Measurements from ENCODE around the gene AGPAT3. TPM values are rescaled to one million over a fixed set of nuclear protein-coding genes. Genes with fewer than 3 reads are reported as not detected.

The AGPAT3 gene, protein sequence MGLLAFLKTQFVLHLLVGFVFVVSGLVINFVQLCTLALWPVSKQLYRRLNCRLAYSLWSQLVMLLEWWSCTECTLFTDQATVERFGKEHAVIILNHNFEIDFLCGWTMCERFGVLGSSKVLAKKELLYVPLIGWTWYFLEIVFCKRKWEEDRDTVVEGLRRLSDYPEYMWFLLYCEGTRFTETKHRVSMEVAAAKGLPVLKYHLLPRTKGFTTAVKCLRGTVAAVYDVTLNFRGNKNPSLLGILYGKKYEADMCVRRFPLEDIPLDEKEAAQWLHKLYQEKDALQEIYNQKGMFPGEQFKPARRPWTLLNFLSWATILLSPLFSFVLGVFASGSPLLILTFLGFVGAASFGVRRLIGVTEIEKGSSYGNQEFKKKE
- 10 to 100 TPM; 48.4 to 77.2 (median 65.1) TPM for total RNA-seq
- 38.3 TPM for total RNA-seq (2013)
- 53.0 to 166 (median 101) reads per million in 29 experiments for total RNA-seq

DNA sequence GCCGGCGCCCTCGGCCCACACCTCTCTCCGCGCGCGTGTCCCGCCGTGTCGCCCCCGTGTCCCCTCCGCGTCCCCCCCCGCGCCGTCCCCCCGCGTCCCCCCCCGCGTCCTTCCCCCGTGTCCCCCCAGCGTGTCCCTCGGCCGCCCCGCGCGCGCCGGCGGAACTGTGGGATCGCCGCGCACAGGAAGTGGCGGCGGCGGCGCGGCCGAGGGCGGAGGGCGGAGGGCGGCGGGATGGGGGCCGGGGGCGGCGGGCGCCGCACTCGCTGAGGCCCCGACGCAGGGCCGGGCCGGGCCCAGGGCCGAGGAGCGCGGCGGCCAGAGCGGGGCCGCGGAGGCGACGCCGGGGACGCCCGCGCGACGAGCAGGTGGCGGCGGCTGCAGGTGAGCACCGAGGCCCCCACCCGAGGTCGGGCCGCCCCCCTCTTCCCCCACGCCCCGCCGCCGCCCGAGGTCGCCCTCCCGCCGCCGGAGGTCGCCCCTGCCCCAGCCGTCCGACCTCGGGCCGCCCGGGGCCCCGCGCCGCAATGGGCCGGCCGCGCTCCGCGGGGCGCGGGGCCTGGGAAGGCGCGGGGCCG lies at the start of gene AGPAT3:
TSS of gene AGPAT3 (plus strand) at position 262 of the 578 bp plus-strand sequence. CDS start 94,459 bp downstream, outside the sequence.
- peak; percentile 31 to 59 (median 50) for ATAC-seq (replicated peaks in 1 of 4)
- ChIA-PET CTCF (no interaction called here), POLR2A (no interaction called here)
- Histone ChIP-seq H3K27me3 (replicated peaks in 1 of 2; ENCODE audit: control insufficient read depth in 2 of 2, extremely low read depth in 1 of 2, insufficient read depth in 2 of 2, low read length in 1 of 2) (no peaks in the 10 kb centered on the region), H3K36me3 (ENCODE audit: control insufficient read depth in 2 of 2, extremely low read depth in 1 of 2, insufficient read depth in 1 of 2, low read length in 1 of 2) (peaks cover 0 to 6% of the 10 kb centered on the region in 2 donors), H3K9me3 (no peaks in the 10 kb centered on the region), H3K4me3 (ENCODE audit: control insufficient read depth in 1 of 2, extremely low read depth in 1 of 2, low read length in 1 of 2) (peak within 1 kb of the TSS; percentile 57 to 62), H3K27ac (ENCODE audit: low read length) (peak within 1 kb of the TSS; percentile 76), H3K4me1 (ENCODE audit: control insufficient read depth in 1 of 2, extremely low read depth in 1 of 2, insufficient read depth in 2 of 2, low read length in 2 of 2) (peaks cover 10 to 34% of the 10 kb centered on the region in 2 experiments)
- Mint-ChIP-seq H3K4me1 (peaks cover 34 to 43% (median 37%) of the 10 kb centered on the region in 3 donors), H3K9me3 (no peaks in the 10 kb centered on the region), H3K36me3 (peaks cover 6% of the 10 kb centered on the region), H3K27ac (peak within 1 kb of the TSS; percentile 87), H3K4me3 (peak within 1 kb of the TSS; percentile 78 to 90 (median 83)), H3K27me3 (no peaks in the 10 kb centered on the region)
- WGBS (ENCODE audit: insufficient coverage), result under 1% methylated on average over 70 of the region's 102 CpGs
- peak in 21 of 35 experiments; percentile 7 to 67 (median 24) for DNase-seq

DNA sequence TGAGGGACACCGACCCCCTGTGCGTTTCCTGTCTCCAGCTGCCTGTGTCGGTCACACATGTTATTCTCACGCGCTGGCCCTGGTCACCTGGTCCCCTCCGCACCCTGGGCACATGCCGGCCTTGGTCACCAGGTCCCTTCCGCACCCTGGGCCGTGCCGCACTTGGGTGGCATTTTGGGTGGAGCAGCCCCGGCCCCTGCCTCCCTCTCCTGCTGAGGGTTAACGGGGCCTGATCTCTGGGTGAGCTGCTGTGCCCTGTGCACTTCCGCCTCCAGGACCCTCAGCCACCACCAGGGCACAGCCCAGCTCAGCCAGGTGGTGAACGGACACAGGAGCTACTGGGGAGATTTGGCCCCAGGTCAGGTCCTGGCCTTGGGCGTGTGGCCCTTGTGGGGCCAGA lies 49.0 kb upstream of the AGPAT3 start:
- Histone ChIP-seq H3K36me3 (ENCODE audit: control insufficient read depth in 2 of 2, extremely low read depth in 1 of 2, insufficient read depth in 1 of 2, low read length in 1 of 2) (no peaks in the 10 kb centered on the region), H3K4me3 (ENCODE audit: control insufficient read depth in 1 of 2, extremely low read depth in 1 of 2, low read length in 1 of 2) (no peak overlapping the region), H3K27me3 (replicated peaks in 1 of 2; ENCODE audit: control insufficient read depth in 2 of 2, extremely low read depth in 1 of 2, insufficient read depth in 2 of 2, low read length in 1 of 2) (peaks cover 0 to 13% of the 10 kb centered on the region in 2 experiments), H3K27ac (ENCODE audit: low read length) (no peak overlapping the region), H3K4me1 (ENCODE audit: control insufficient read depth in 1 of 2, extremely low read depth in 1 of 2, insufficient read depth in 2 of 2, low read length in 2 of 2) (peaks cover 0 to 4% of the 10 kb centered on the region in 2 experiments), H3K9me3 (no peaks in the 10 kb centered on the region)
- WGBS (ENCODE audit: insufficient coverage), result 90% methylated on average over 15 of the region's 15 CpGs
- DNase-seq (no peak), ATAC-seq (replicated peaks in 1 of 4) (no peak)
- H3K4me1 Mint-ChIP-seq, result peaks cover 6% of the 10 kb centered on the region in 3 donors
- peaks cover 6% of the 10 kb centered on the region for H3K36me3 Mint-ChIP-seq
- H3K27ac Mint-ChIP-seq, result no peak overlapping the region
- H3K9me3 Mint-ChIP-seq, result peaks cover 5 to 7% (median 6%) of the 10 kb centered on the region in 3 donors
- no peak overlapping the region for H3K4me3 Mint-ChIP-seq
- ChIA-PET CTCF (no interaction called here), POLR2A (no interaction called here)
- H3K27me3 Mint-ChIP-seq, result no peaks in the 10 kb centered on the region

DNA sequence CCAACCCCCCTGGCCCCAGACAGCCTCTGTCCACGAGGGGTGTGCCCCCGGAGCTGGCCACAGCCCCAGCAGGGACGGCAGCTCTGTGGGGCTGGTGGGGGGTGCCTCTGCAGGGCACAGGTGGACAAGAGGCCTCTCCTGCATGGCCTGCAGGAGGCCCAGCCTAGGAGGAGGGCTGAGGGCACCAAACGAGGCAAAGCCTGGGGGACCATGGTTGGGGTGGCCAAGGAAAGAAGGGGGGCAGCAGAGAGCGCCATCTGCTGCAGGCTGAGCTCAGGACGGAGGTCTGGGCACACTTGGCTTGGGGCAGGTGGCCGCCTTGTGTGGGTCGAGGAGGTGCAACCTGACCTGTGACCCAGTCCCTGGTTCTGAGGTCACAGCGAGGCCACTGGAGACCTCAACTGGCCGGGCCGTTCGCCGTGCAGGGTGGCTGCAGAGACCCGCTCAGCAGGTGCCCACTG lies 48.4 kb upstream of the AGPAT3 start:
- H3K9me3 Mint-ChIP-seq, result peaks cover 5 to 7% (median 6%) of the 10 kb centered on the region in 3 donors
- Histone ChIP-seq H3K27ac (ENCODE audit: low read length) (no peak overlapping the region), H3K4me1 (ENCODE audit: control insufficient read depth in 1 of 2, extremely low read depth in 1 of 2, insufficient read depth in 2 of 2, low read length in 2 of 2) (no peaks in the 10 kb centered on the region), H3K36me3 (ENCODE audit: control insufficient read depth in 2 of 2, extremely low read depth in 1 of 2, insufficient read depth in 1 of 2, low read length in 1 of 2) (no peaks in the 10 kb centered on the region), H3K9me3 (no peaks in the 10 kb centered on the region), H3K4me3 (ENCODE audit: control insufficient read depth in 1 of 2, extremely low read depth in 1 of 2, low read length in 1 of 2) (no peak overlapping the region), H3K27me3 (replicated peaks in 1 of 2; ENCODE audit: control insufficient read depth in 2 of 2, extremely low read depth in 1 of 2, insufficient read depth in 2 of 2, low read length in 1 of 2) (peaks cover 0 to 7% of the 10 kb centered on the region in 2 experiments)
- H3K36me3 Mint-ChIP-seq, result peaks cover 6% of the 10 kb centered on the region
- 83% methylated on average over 14 of the region's 14 CpGs for WGBS (ENCODE audit: insufficient coverage)
- no peaks in the 10 kb centered on the region for H3K27me3 Mint-ChIP-seq
- POLR2A ChIA-PET, result no interaction called here
- no peak overlapping the region for H3K4me3 Mint-ChIP-seq
- ATAC-seq (replicated peaks in 1 of 4), result no peak
- DNase-seq, result no peak
- peaks cover 4 to 5% (median 5%) of the 10 kb centered on the region in 3 donors for H3K4me1 Mint-ChIP-seq
- CTCF ChIA-PET, result no interaction called here
- H3K27ac Mint-ChIP-seq, result no peak overlapping the region

DNA sequence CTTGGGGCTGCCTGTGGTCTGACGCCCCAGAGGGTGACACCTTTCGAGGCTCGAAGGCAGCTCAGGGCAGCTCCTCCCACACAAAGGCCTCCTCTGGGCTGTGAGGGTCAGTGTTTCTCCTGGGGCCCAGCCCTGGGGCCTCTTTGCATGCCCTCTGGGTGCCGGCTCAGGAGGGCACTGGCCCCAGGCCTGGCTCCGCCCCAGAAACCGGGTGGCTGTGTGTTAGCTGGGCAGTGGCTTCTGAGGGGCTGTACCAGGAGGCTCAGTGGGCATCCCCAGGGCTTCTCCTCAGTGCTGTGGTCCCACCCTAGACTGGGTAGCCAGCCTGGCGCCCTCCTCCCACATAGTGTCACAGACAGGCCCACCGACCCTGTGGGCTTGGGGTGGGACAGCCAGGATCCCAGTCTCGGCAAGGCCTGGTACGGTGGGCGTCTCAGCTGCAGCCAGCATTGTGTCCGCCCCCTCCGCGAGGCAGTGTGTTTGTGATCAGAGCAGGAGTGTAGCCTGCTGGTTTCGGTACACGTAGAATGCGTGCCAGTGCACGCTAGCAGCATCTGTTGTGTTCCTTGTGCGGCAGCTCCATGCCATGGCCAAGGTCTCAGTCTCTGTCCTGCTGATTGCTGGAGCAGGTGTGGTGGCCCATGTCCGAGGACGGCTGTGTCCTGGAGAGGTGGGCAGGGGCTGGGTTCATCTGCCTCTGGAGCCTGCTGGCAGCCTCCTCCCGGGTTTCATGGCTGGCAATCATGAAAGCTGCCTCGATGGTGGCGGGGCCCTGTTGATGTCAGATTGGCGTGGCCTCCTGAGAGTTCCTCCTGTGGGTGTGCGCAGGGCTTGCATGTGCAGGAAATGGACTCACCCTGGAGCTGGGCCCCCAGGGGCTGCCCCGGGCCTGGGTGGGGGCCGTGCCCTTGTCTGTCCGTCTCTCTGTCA lies 47.6 kb upstream of the AGPAT3 start:
- ATAC-seq (replicated peaks in 1 of 4) (no peak), DNase-seq (no peak)
- Mint-ChIP-seq H3K27me3 (no peaks in the 10 kb centered on the region), H3K27ac (no peak overlapping the region), H3K9me3 (peaks cover 5 to 7% (median 6%) of the 10 kb centered on the region in 3 donors), H3K36me3 (peaks cover 6% of the 10 kb centered on the region), H3K4me1 (peaks cover 3 to 5% (median 4%) of the 10 kb centered on the region in 3 donors), H3K4me3 (no peak overlapping the region)
- ChIA-PET CTCF (no interaction called here), POLR2A (no interaction called here)
- H3K9me3 ChIP-seq, result no peaks in the 10 kb centered on the region
- H3K27me3 ChIP-seq (replicated peaks in 1 of 2; ENCODE audit: control insufficient read depth in 2 of 2, extremely low read depth in 1 of 2, insufficient read depth in 2 of 2, low read length in 1 of 2), result peaks cover 0 to 7% of the 10 kb centered on the region in 2 experiments
- no peaks in the 10 kb centered on the region for H3K36me3 ChIP-seq (ENCODE audit: control insufficient read depth in 2 of 2, extremely low read depth in 1 of 2, insufficient read depth in 1 of 2, low read length in 1 of 2)
- no peaks in the 10 kb centered on the region for H3K4me1 ChIP-seq (ENCODE audit: control insufficient read depth in 1 of 2, extremely low read depth in 1 of 2, insufficient read depth in 2 of 2, low read length in 2 of 2)
- H3K27ac ChIP-seq (ENCODE audit: low read length), result no peak overlapping the region
- H3K4me3 ChIP-seq (ENCODE audit: control insufficient read depth in 1 of 2, extremely low read depth in 1 of 2, low read length in 1 of 2), result no peak overlapping the region
- 82% methylated on average over 22 of the region's 29 CpGs for WGBS (ENCODE audit: insufficient coverage)

DNA sequence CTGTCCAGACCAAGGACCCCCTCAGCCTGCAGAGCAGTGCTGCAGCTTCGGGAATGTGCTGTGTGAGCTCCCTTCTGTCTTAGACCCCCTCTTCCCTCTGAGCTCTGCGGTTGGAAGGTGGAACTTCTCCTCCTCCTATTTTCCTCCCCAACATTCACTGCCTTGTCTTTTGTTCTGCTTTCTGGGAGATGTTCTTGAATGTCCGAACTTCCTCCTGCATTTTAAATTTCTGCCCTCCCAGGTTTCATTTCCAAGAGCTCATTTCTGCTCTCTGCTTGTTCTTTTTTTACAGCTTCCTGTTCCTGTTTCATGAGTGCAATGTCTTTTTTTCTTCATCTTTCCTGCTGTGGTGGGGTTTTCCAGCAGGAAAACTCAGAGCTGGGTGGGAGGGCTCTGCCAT lies 46.3 kb upstream of the AGPAT3 start:
- Histone ChIP-seq H3K9me3 (no peaks in the 10 kb centered on the region), H3K27ac (ENCODE audit: low read length) (no peak overlapping the region), H3K4me3 (ENCODE audit: control insufficient read depth in 1 of 2, extremely low read depth in 1 of 2, low read length in 1 of 2) (no peak overlapping the region), H3K36me3 (ENCODE audit: control insufficient read depth in 2 of 2, extremely low read depth in 1 of 2, insufficient read depth in 1 of 2, low read length in 1 of 2) (no peaks in the 10 kb centered on the region), H3K4me1 (ENCODE audit: control insufficient read depth in 1 of 2, extremely low read depth in 1 of 2, insufficient read depth in 2 of 2, low read length in 2 of 2) (no peaks in the 10 kb centered on the region), H3K27me3 (replicated peaks in 1 of 2; ENCODE audit: control insufficient read depth in 2 of 2, extremely low read depth in 1 of 2, insufficient read depth in 2 of 2, low read length in 1 of 2) (peaks cover 0 to 7% of the 10 kb centered on the region in 2 experiments)
- H3K4me1 Mint-ChIP-seq, result peaks cover 0 to 3% (median 3%) of the 10 kb centered on the region in 3 donors
- no peak overlapping the region for H3K27ac Mint-ChIP-seq
- CTCF ChIA-PET, result interaction anchor here in 1 of 2 donors (0.6 to 1.1 kb wide), 2 partner anchors 84 to 122 kb away, joined by 3 read pairs; no protein-coding TSS in a partner anchor
- ATAC-seq (replicated peaks in 1 of 4), result no peak
- H3K36me3 Mint-ChIP-seq, result peaks cover 6% of the 10 kb centered on the region
- no peaks in the 10 kb centered on the region for H3K27me3 Mint-ChIP-seq
- DNase-seq, result no peak
- no peak overlapping the region for H3K4me3 Mint-ChIP-seq
- H3K9me3 Mint-ChIP-seq, result peaks cover 5 to 7% (median 6%) of the 10 kb centered on the region in 3 donors
- POLR2A ChIA-PET, result no interaction called here
- no CpG with 5 or more reads among the region's 3 CpGs for WGBS (ENCODE audit: insufficient coverage)

All from T-cell (primary cell).